HEK293T (cell line): Measurements from ENCODE around the gene ACP5.

Source experiments
- ARNT ChIP-seq: fragments of 450-650 bp; IDR thresholded peaks from 2 replicates; pipeline ENCODE4 v1.6.1; 2017; ENCODE audit warnings: mild to moderate bottlenecking
- BHLHE40 ChIP-seq: fragments of 450-650 bp; IDR thresholded peaks from 2 replicates; pipeline ENCODE4 v1.6.1; 2016; ENCODE audit warnings: mild to moderate bottlenecking, moderate library complexity, borderline replicate concordance
- ELF4 ChIP-seq: fragments of 450-650 bp; IDR thresholded peaks from 2 replicates; pipeline ENCODE4 v1.6.1; 2017; ENCODE audit warnings: antibody characterized with exemption
- FOXK2 ChIP-seq: fragments of 450-650 bp; IDR thresholded peaks from 2 replicates; pipeline ENCODE4 v1.6.1; 2016; ENCODE audit warnings: mild to moderate bottlenecking
- FOXM1 ChIP-seq: fragments of 450-650 bp; IDR thresholded peaks from 2 replicates; pipeline ENCODE4 v1.6.1; 2017; ENCODE audit warnings: mild to moderate bottlenecking, borderline replicate concordance
- HDGF ChIP-seq: fragments of 450-650 bp; IDR thresholded peaks from 2 replicates; pipeline ENCODE4 v1.6.1; 2017; ENCODE audit warnings: antibody characterized with exemption, borderline replicate concordance
- LEF1 ChIP-seq: fragments of 450-650 bp; IDR thresholded peaks from 2 replicates; pipeline ENCODE4 v1.6.1; 2017; ENCODE audit warnings: mild to moderate bottlenecking, borderline replicate concordance
- NFRKB ChIP-seq: fragments of 450-650 bp; IDR thresholded peaks from 2 replicates; pipeline ENCODE4 v1.6.1; 2016; ENCODE audit warnings: mild to moderate bottlenecking, moderate library complexity
- SP1 ChIP-seq: fragments of 450-650 bp; IDR thresholded peaks from 2 replicates; pipeline ENCODE4 v1.6.1; 2017
- SUZ12 ChIP-seq: fragments of 450-650 bp; IDR thresholded peaks from 2 replicates; pipeline ENCODE4 v1.6.1; 2016; ENCODE audit warnings: mild to moderate bottlenecking
- TARDBP ChIP-seq: fragments of 450-650 bp; IDR thresholded peaks from 2 replicates; pipeline ENCODE4 v1.6.1; 2016
- TF ChIP-seq, protein P1 (sequence below): fragments of 450-650 bp; IDR thresholded peaks from 2 replicates; pipeline ENCODE4 v1.6.1; 2016

GRCh38 chr19:11598746-11599145, 21.3 kb upstream of the ACP5 start:
- no peak for TF ChIP-seq BHLHE40
- no peak for TF ChIP-seq SP1
- no peak for TF ChIP-seq SUZ12
- TF ChIP-seq ARNT, result no peak
- no peak for TF ChIP-seq ELF4
- no peak for TF ChIP-seq FOXM1
- TF ChIP-seq FOXK2, result no peak
- TF ChIP-seq LEF1, result no peak
- TF ChIP-seq HDGF, result no peak
- no peak for TF ChIP-seq TARDBP
- TF ChIP-seq, protein P1, sequence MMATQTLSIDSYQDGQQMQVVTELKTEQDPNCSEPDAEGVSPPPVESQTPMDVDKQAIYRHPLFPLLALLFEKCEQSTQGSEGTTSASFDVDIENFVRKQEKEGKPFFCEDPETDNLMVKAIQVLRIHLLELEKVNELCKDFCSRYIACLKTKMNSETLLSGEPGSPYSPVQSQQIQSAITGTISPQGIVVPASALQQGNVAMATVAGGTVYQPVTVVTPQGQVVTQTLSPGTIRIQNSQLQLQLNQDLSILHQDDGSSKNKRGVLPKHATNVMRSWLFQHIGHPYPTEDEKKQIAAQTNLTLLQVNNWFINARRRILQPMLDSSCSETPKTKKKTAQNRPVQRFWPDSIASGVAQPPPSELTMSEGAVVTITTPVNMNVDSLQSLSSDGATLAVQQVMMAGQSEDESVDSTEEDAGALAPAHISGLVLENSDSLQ, result no peak
- TF ChIP-seq NFRKB, result no peak
